Measurements from ENCODE around the gene CNOT6.

Gene CNOT6

GRCh38 chr5:180586204-180586603, 92.0 kb downstream of the CNOT6 start:
- Histone ChIP-seq H3K27ac (ENCODE audit: insufficient read depth in 1 of 2, low read depth in 1 of 2, low read length in 2 of 2, poor library complexity in 1 of 2, severe bottlenecking in 2 of 2) (no peak overlapping the region), H3K4me3 (ENCODE audit: control insufficient read depth in 1 of 7, extremely low read depth in 1 of 7, insufficient read depth in 4 of 7, low read depth in 2 of 7, low read length in 6 of 7) (no peak overlapping the region), H3K27me3 (replicated peaks in 2 of 5; ENCODE audit: control insufficient read depth in 4 of 5, insufficient read depth in 5 of 5, low read length in 4 of 5) (peaks cover 2 to 55% (median 18%) of the 10 kb centered on the region in 5 experiments), H3K4me1 (ENCODE audit: control extremely low read depth in 1 of 4, control insufficient read depth in 4 of 4, insufficient read depth in 4 of 4, low read length in 3 of 4) (peaks cover 0 to 17% (median 15%) of the 10 kb centered on the region in 4 experiments), H3K36me3 (ENCODE audit: control insufficient read depth in 4 of 4, insufficient read depth in 4 of 4, low read length in 3 of 4) (no peaks in the 10 kb centered on the region), H3K9me3 (ENCODE audit: control extremely low read depth in 1 of 5, control insufficient read depth in 4 of 5, insufficient read depth in 2 of 5, low read depth in 1 of 5, low read length in 4 of 5) (peaks cover 0 to 3% (median 0%) of the 10 kb centered on the region in 5 experiments)
- no peak for DNase-seq
- 100% methylated on average over 2 of the region's 3 CpGs for WGBS (ENCODE audit: insufficient coverage)
- CTCF ChIA-PET, result no interaction called here
- POLR2A ChIA-PET, result no interaction called here

GRCh38 chr5:180586870-180587269, 92.7 kb downstream of the CNOT6 start:
- Histone ChIP-seq H3K27me3 (replicated peaks in 2 of 5; ENCODE audit: control insufficient read depth in 4 of 5, insufficient read depth in 5 of 5, low read length in 4 of 5) (peaks cover 2 to 57% (median 18%) of the 10 kb centered on the region in 5 experiments), H3K9me3 (ENCODE audit: control extremely low read depth in 1 of 5, control insufficient read depth in 4 of 5, insufficient read depth in 2 of 5, low read depth in 1 of 5, low read length in 4 of 5) (peaks cover 0 to 3% (median 0%) of the 10 kb centered on the region in 5 experiments), H3K27ac (ENCODE audit: insufficient read depth in 1 of 2, low read depth in 1 of 2, low read length in 2 of 2, poor library complexity in 1 of 2, severe bottlenecking in 2 of 2) (no peak overlapping the region), H3K4me3 (ENCODE audit: control insufficient read depth in 1 of 7, extremely low read depth in 1 of 7, insufficient read depth in 4 of 7, low read depth in 2 of 7, low read length in 6 of 7) (no peak overlapping the region), H3K36me3 (ENCODE audit: control insufficient read depth in 4 of 4, insufficient read depth in 4 of 4, low read length in 3 of 4) (no peaks in the 10 kb centered on the region), H3K4me1 (ENCODE audit: control extremely low read depth in 1 of 4, control insufficient read depth in 4 of 4, insufficient read depth in 4 of 4, low read length in 3 of 4) (peaks cover 0 to 23% (median 21%) of the 10 kb centered on the region in 4 experiments)
- DNase-seq, result no peak
- 97% methylated on average over 5 of the region's 10 CpGs for WGBS (ENCODE audit: insufficient coverage)
- ChIA-PET CTCF (no interaction called here), POLR2A (no interaction called here)

- DNase-seq, result peak in 2 of 3 donors; percentile 18
- Histone ChIP-seq H3K36me3 (ENCODE audit: control insufficient read depth in 4 of 4, insufficient read depth in 4 of 4, low read length in 3 of 4) (no peaks in the 10 kb centered on the region), H3K4me1 (ENCODE audit: control extremely low read depth in 1 of 4, control insufficient read depth in 4 of 4, insufficient read depth in 4 of 4, low read length in 3 of 4) (peaks cover 0 to 23% (median 21%) of the 10 kb centered on the region in 4 experiments), H3K27me3 (replicated peaks in 2 of 5; ENCODE audit: control insufficient read depth in 4 of 5, insufficient read depth in 5 of 5, low read length in 4 of 5) (peaks cover 1 to 56% (median 18%) of the 10 kb centered on the region in 5 experiments), H3K27ac (ENCODE audit: insufficient read depth in 1 of 2, low read depth in 1 of 2, low read length in 2 of 2, poor library complexity in 1 of 2, severe bottlenecking in 2 of 2) (no peak overlapping the region), H3K4me3 (ENCODE audit: control insufficient read depth in 1 of 7, extremely low read depth in 1 of 7, insufficient read depth in 4 of 7, low read depth in 2 of 7, low read length in 6 of 7) (peak overlapping the region; percentile 10 to 71 (median 43)), H3K9me3 (ENCODE audit: control extremely low read depth in 1 of 5, control insufficient read depth in 4 of 5, insufficient read depth in 2 of 5, low read depth in 1 of 5, low read length in 4 of 5) (peaks cover 0 to 3% (median 0%) of the 10 kb centered on the region in 5 experiments)
- CTCF ChIA-PET, result no interaction called here
- under 1% methylated on average over 39 of the region's 44 CpGs for WGBS (ENCODE audit: insufficient coverage)
- POLR2A ChIA-PET, result no interaction called here
Observed at GRCh38 chr5:180589771-180590542, 95.8 kb downstream of the CNOT6 start.

- WGBS (ENCODE audit: insufficient coverage), result 2% methylated on average over 51 of the region's 63 CpGs
- Histone ChIP-seq H3K36me3 (ENCODE audit: control insufficient read depth in 4 of 4, insufficient read depth in 4 of 4, low read length in 3 of 4) (no peaks in the 10 kb centered on the region), H3K9me3 (ENCODE audit: control extremely low read depth in 1 of 5, control insufficient read depth in 4 of 5, insufficient read depth in 2 of 5, low read depth in 1 of 5, low read length in 4 of 5) (no peaks in the 10 kb centered on the region), H3K27me3 (replicated peaks in 2 of 5; ENCODE audit: control insufficient read depth in 4 of 5, insufficient read depth in 5 of 5, low read length in 4 of 5) (peaks cover 0 to 51% (median 18%) of the 10 kb centered on the region in 5 experiments), H3K4me3 (ENCODE audit: control insufficient read depth in 1 of 7, extremely low read depth in 1 of 7, insufficient read depth in 4 of 7, low read depth in 2 of 7, low read length in 6 of 7) (peak overlapping the region; percentile 26 to 71 (median 43)), H3K4me1 (ENCODE audit: control extremely low read depth in 1 of 4, control insufficient read depth in 4 of 4, insufficient read depth in 4 of 4, low read length in 3 of 4) (peaks cover 0 to 23% (median 21%) of the 10 kb centered on the region in 4 experiments), H3K27ac (ENCODE audit: insufficient read depth in 1 of 2, low read depth in 1 of 2, low read length in 2 of 2, poor library complexity in 1 of 2, severe bottlenecking in 2 of 2) (no peak overlapping the region)
- CTCF ChIA-PET, result interaction anchor here (0.6 kb wide), 1 partner anchor 28 kb away, joined by 3 read pairs; no protein-coding TSS in a partner anchor
- DNase-seq, result peak in 2 of 3 donors; percentile 7 to 24
- POLR2A ChIA-PET, result no interaction called here
Observed at GRCh38 chr5:180590543-180591310, 96.5 kb downstream of the CNOT6 start.

GRCh38 chr5:180591311-180591887, 97.2 kb downstream of the CNOT6 start, which contains the start of gene SCGB3A1:
TSS of gene SCGB3A1 (minus strand) at chr5:180591499. CDS start at chr5:180591462, 37 bp downstream.
- Histone ChIP-seq H3K27me3 (replicated peaks in 2 of 5; ENCODE audit: control insufficient read depth in 4 of 5, insufficient read depth in 5 of 5, low read length in 4 of 5) (peaks cover 0 to 47% (median 18%) of the 10 kb centered on the region in 5 experiments), H3K27ac (ENCODE audit: insufficient read depth in 1 of 2, low read depth in 1 of 2, low read length in 2 of 2, poor library complexity in 1 of 2, severe bottlenecking in 2 of 2) (no peak within 1 kb of the TSS), H3K4me3 (ENCODE audit: control insufficient read depth in 1 of 7, extremely low read depth in 1 of 7, insufficient read depth in 4 of 7, low read depth in 2 of 7, low read length in 6 of 7) (peak within 1 kb of the TSS; percentile 26 to 71 (median 43)), H3K4me1 (ENCODE audit: control extremely low read depth in 1 of 4, control insufficient read depth in 4 of 4, insufficient read depth in 4 of 4, low read length in 3 of 4) (peaks cover 0 to 23% (median 21%) of the 10 kb centered on the region in 4 experiments), H3K9me3 (ENCODE audit: control extremely low read depth in 1 of 5, control insufficient read depth in 4 of 5, insufficient read depth in 2 of 5, low read depth in 1 of 5, low read length in 4 of 5) (no peaks in the 10 kb centered on the region), H3K36me3 (ENCODE audit: control insufficient read depth in 4 of 4, insufficient read depth in 4 of 4, low read length in 3 of 4) (no peaks in the 10 kb centered on the region)
- ChIA-PET POLR2A (no interaction called here), CTCF (interaction anchor here (0.6 to 1.0 kb wide), 2 partner anchors 15 to 29 kb away, joined by 3 read pairs; no protein-coding TSS in a partner anchor)
- 3% methylated on average over 47 of the region's 60 CpGs for WGBS (ENCODE audit: insufficient coverage)
- DNase-seq, result peak; percentile 28 to 76 (median 58)

GRCh38 chr5:180592176-180592575, 98.0 kb downstream of the CNOT6 start:
- H3K27ac ChIP-seq (ENCODE audit: insufficient read depth in 1 of 2, low read depth in 1 of 2, low read length in 2 of 2, poor library complexity in 1 of 2, severe bottlenecking in 2 of 2), result no peak overlapping the region
- POLR2A ChIA-PET, result no interaction called here
- H3K4me3 ChIP-seq (ENCODE audit: control insufficient read depth in 1 of 7, extremely low read depth in 1 of 7, insufficient read depth in 4 of 7, low read depth in 2 of 7, low read length in 6 of 7), result no peak overlapping the region
- 87% methylated on average over 2 of the region's 10 CpGs for WGBS (ENCODE audit: insufficient coverage)
- H3K9me3 ChIP-seq (ENCODE audit: control extremely low read depth in 1 of 5, control insufficient read depth in 4 of 5, insufficient read depth in 2 of 5, low read depth in 1 of 5, low read length in 4 of 5), result no peaks in the 10 kb centered on the region
- no peak for DNase-seq
- H3K4me1 ChIP-seq (ENCODE audit: control extremely low read depth in 1 of 4, control insufficient read depth in 4 of 4, insufficient read depth in 4 of 4, low read length in 3 of 4), result peaks cover 0 to 23% (median 21%) of the 10 kb centered on the region in 4 experiments
- no peaks in the 10 kb centered on the region for H3K36me3 ChIP-seq (ENCODE audit: control insufficient read depth in 4 of 4, insufficient read depth in 4 of 4, low read length in 3 of 4)
- CTCF ChIA-PET, result interaction anchor here (1.0 kb wide), 1 partner anchor 14 kb away, joined by 3 read pairs; no protein-coding TSS in a partner anchor
- peaks cover 0 to 47% (median 13%) of the 10 kb centered on the region in 5 experiments for H3K27me3 ChIP-seq (replicated peaks in 2 of 5; ENCODE audit: control insufficient read depth in 4 of 5, insufficient read depth in 5 of 5, low read length in 4 of 5)

Data from common myeloid progenitor, CD34-positive (primary cell).